ENCODE results near the gene EFHC1. TPM values are rescaled to one million over a fixed set of nuclear protein-coding genes. Genes with fewer than 3 reads are reported as not detected.

EFHC1 gene
- total and polyA plus RNA-seq, 4 donors = 15.7 to 81.7 (median 35.5) TPM

DNA sequence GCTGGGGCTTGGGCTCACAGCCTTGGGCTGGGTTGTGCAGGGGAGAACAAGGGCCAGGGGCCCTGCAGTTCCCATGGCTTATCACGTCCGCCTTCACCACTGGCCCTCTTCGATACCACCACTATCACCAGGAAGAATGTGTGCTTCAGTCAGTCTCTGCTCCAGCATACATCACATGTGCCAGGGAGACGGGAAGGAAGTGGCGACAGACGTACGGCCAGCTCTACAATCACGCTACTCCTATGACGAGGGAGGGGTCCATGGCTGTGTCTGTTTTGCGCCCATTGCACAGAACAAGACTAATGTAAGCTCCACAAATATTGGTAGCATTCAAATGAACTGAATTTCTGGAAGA lies 84.6 kb downstream of the EFHC1 start:
- no peaks in the 10 kb centered on the region for H3K27me3 ChIP-seq (ENCODE audit: control insufficient read depth in 3 of 3, insufficient read depth in 3 of 3, low read length in 2 of 3)
- H3K4me1 ChIP-seq (ENCODE audit: control insufficient read depth in 5 of 5, insufficient read depth in 5 of 5, low read length in 5 of 5) = peaks cover 0 to 26% (median 0%) of the 10 kb centered on the region in 5 donors
- peaks cover 4 to 33% (median 25%) of the 10 kb centered on the region in 4 donors for H3K36me3 ChIP-seq (ENCODE audit: control insufficient read depth in 4 of 4, insufficient read depth in 4 of 4, low read length in 4 of 4)
- no peak overlapping the region for H3K4me3 ChIP-seq
- TF ChIP-seq, protein P1, sequence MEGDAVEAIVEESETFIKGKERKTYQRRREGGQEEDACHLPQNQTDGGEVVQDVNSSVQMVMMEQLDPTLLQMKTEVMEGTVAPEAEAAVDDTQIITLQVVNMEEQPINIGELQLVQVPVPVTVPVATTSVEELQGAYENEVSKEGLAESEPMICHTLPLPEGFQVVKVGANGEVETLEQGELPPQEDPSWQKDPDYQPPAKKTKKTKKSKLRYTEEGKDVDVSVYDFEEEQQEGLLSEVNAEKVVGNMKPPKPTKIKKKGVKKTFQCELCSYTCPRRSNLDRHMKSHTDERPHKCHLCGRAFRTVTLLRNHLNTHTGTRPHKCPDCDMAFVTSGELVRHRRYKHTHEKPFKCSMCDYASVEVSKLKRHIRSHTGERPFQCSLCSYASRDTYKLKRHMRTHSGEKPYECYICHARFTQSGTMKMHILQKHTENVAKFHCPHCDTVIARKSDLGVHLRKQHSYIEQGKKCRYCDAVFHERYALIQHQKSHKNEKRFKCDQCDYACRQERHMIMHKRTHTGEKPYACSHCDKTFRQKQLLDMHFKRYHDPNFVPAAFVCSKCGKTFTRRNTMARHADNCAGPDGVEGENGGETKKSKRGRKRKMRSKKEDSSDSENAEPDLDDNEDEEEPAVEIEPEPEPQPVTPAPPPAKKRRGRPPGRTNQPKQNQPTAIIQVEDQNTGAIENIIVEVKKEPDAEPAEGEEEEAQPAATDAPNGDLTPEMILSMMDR (IDR thresholded peaks at IDR 0.05; ENCODE audit: control extremely low read depth, extremely low read depth) = no peak
- DNase-seq (no peak), ATAC-seq (ENCODE audit: insufficient read depth, low FRiP score) (no peak)
- peak overlapping the region; percentile 73 to 85 for H3K27ac ChIP-seq (ENCODE audit: low read depth in 1 of 2, low read length in 1 of 2)
- no peak overlapping the region for H3K9ac ChIP-seq (ENCODE audit: insufficient read depth in 1 of 2, low read length in 2 of 2)
- no peaks in the 10 kb centered on the region for H3K9me3 ChIP-seq (ENCODE audit: control insufficient read depth in 4 of 4, insufficient read depth in 3 of 4, low read length in 3 of 4)
- 33 to 51% methylated on average over 10 of the region's 10 CpGs for WGBS, 2 donors

DNA sequence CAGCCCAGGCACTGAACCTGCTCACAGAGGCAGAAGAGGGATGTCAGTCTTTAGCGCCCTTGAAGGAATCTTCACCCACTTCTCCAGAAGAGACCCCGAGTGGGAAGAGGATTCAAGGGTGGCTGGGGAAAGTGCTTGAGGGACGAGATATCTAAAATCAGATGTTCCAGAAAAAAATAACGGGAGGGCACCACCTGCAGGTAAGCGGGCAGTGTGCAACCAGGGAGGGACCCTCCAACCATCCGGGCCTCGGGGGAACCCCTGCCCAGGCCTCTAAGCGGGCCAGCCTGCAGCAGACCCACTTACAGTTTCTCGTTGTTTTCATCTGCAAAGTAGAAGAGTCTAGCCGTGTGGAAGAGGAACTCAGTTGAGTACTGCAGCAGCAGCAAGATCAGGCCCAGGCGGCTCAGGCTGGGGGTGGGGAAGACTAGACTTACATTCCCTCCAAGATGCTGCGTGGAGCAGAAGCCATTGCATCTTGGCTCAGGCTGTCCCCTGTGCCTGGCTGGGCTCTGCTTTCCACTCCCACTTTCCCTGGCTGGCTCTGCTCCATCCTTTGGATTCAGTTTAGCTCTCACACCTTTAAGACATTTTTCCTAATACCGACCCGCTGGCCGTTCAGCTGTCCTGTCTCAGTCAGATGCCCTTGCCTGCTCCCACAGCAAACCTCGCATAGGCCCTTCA lies 85.7 kb downstream of the EFHC1 start:
- DNase-seq = peak in 1 of 3 donors; percentile 30
- H3K27ac ChIP-seq (ENCODE audit: low read depth in 1 of 2, low read length in 1 of 2) = peak overlapping the region in 1 of 2 donors; percentile 85

DNA sequence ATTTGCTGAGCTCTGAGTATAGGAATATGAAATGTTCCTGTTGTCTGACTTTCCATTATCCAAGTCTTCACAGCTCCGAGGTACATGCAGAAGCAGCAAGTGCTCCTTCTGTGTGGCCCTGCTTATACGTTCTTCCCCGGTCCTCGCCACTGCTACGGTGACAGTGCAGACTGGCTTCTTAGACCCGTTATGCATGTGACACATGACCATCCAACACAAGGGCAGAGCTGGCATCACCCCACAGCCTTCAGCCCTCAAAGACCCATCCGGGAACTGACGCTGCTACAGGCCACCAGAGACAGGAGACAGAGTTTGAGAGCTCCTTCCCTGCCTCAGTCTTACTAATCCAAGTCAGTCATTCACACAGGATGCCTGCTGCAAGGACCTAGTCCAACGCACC lies 86.3 kb downstream of the EFHC1 start:
- Histone ChIP-seq H3K9me3 (ENCODE audit: control insufficient read depth in 4 of 4, insufficient read depth in 3 of 4, low read length in 3 of 4) (no peaks in the 10 kb centered on the region), H3K4me1 (ENCODE audit: control insufficient read depth in 5 of 5, insufficient read depth in 5 of 5, low read length in 5 of 5) (peaks cover 0 to 21% (median 7%) of the 10 kb centered on the region in 5 donors), H3K27me3 (ENCODE audit: control insufficient read depth in 3 of 3, insufficient read depth in 3 of 3, low read length in 2 of 3) (no peaks in the 10 kb centered on the region), H3K27ac (ENCODE audit: low read depth in 1 of 2, low read length in 1 of 2) (no peak overlapping the region), H3K4me3 (no peak overlapping the region), H3K9ac (ENCODE audit: insufficient read depth in 1 of 2, low read length in 2 of 2) (no peak overlapping the region), H3K36me3 (ENCODE audit: control insufficient read depth in 4 of 4, insufficient read depth in 4 of 4, low read length in 4 of 4) (peaks cover 9 to 32% (median 25%) of the 10 kb centered on the region in 4 donors)
- ATAC-seq (ENCODE audit: insufficient read depth, low FRiP score) (no peak), DNase-seq (no peak)
- WGBS, 2 donors = 83 to 90% methylated on average over 9 of the region's 9 CpGs
- TF ChIP-seq, protein P1 (IDR thresholded peaks at IDR 0.05; ENCODE audit: control extremely low read depth, extremely low read depth) = no peak

More for the DNA sequence above, 85.7 kb downstream of the EFHC1 start:
- Histone ChIP-seq H3K27me3 (ENCODE audit: control insufficient read depth in 3 of 3, insufficient read depth in 3 of 3, low read length in 2 of 3) (no peaks in the 10 kb centered on the region), H3K9me3 (ENCODE audit: control insufficient read depth in 4 of 4, insufficient read depth in 3 of 4, low read length in 3 of 4) (no peaks in the 10 kb centered on the region), H3K4me3 (no peak overlapping the region), H3K36me3 (ENCODE audit: control insufficient read depth in 4 of 4, insufficient read depth in 4 of 4, low read length in 4 of 4) (peaks cover 9 to 32% (median 25%) of the 10 kb centered on the region in 4 donors), H3K4me1 (ENCODE audit: control insufficient read depth in 5 of 5, insufficient read depth in 5 of 5, low read length in 5 of 5) (peaks cover 0 to 21% (median 4%) of the 10 kb centered on the region in 5 donors), H3K9ac (ENCODE audit: insufficient read depth in 1 of 2, low read length in 2 of 2) (no peak overlapping the region)
- TF ChIP-seq, protein P1 (IDR thresholded peaks at IDR 0.05; ENCODE audit: control extremely low read depth, extremely low read depth) = no peak
- ATAC-seq (ENCODE audit: insufficient read depth, low FRiP score) = no peak
- WGBS, 2 donors = 84 to 86% methylated on average over 14 to 16 of the region's 16 CpGs

Data from lung (tissue), 12 donors.